GM21367 (cell line): ENCODE measurements around the gene ARHGAP45.
A peak's percentile ranks its signal among the peaks of the same experiment; 100 is the strongest.
"Not testable (repeated sequence)": the region's sequence is repeated elsewhere in the genome, so short reads cannot be mapped to it uniquely, and the experiment has no call there.

ENCODE experiments used
- ATAC-seq: cut with Tn5 transposase; IDR thresholded peaks from one replicate; pipeline ENCODE4 v1.9.1; 2021; ENCODE audit not compliant: unreplicated experiment

The ARHGAP45 gene

GRCh38 chr19:1066748-1067340, at the start of gene ARHGAP45:
TSS of gene ARHGAP45 (plus strand) at chr19:1067167. CDS start at chr19:1067406, 239 bp downstream.
- no peak for ATAC-seq

- no peak for ATAC-seq
These were observed 49.1 kb upstream of the ARHGAP45 start for GRCh38 chr19:1017906-1018305.

GRCh38 chr19:1018393-1018792, 48.6 kb upstream of the ARHGAP45 start:
- no peak for ATAC-seq

- no peak for ATAC-seq
These were observed 47.9 kb upstream of the ARHGAP45 start for GRCh38 chr19:1018932-1019615.

GRCh38 chr19:1019616-1019961, 47.4 kb upstream of the ARHGAP45 start:
- no peak for ATAC-seq

GRCh38 chr19:1019980-1020867, 46.7 kb upstream of the ARHGAP45 start:
- ATAC-seq = peak; percentile 2

GRCh38 chr19:1020868-1021425, 46.0 kb upstream of the ARHGAP45 start, which contains the start of gene TMEM259:
TSS of gene TMEM259 (minus strand) at chr19:1021123. CDS start at chr19:1020996, 127 bp downstream.
- ATAC-seq = peak; percentile 64

- ATAC-seq = not testable (repeated sequence)
These were observed 43.1 kb upstream of the ARHGAP45 start for GRCh38 chr19:1023883-1024188.

GRCh38 chr19:1025080-1025479, 41.9 kb upstream of the ARHGAP45 start:
- not testable (repeated sequence) for ATAC-seq

- peak; percentile 41 for ATAC-seq
These were observed 40.8 kb upstream of the ARHGAP45 start, which contains the start of gene CNN2 for GRCh38 chr19:1025960-1026782. TSS of gene CNN2 (plus strand) at chr19:1026608. CDS start at chr19:1026662, 54 bp downstream.

- ATAC-seq = no peak
These were observed 40.0 kb upstream of the ARHGAP45 start for GRCh38 chr19:1026783-1027649.

- ATAC-seq = no peak
These were observed 39.3 kb upstream of the ARHGAP45 start for GRCh38 chr19:1027650-1028061.

GRCh38 chr19:1028062-1028926, 38.7 kb upstream of the ARHGAP45 start:
- no peak for ATAC-seq

- no peak for ATAC-seq
These were observed 34.6 kb upstream of the ARHGAP45 start for GRCh38 chr19:1032264-1032867.

GRCh38 chr19:1035998-1036621, 30.9 kb upstream of the ARHGAP45 start:
- no peak for ATAC-seq

GRCh38 chr19:1037621-1038064, 29.3 kb upstream of the ARHGAP45 start:
- ATAC-seq = no peak

- ATAC-seq = no peak
These were observed 27.9 kb upstream of the ARHGAP45 start for GRCh38 chr19:1038978-1039645.
